ENCODE results near the gene IBA57.
"Not testable (repeated sequence)": the region's sequence is repeated elsewhere in the genome, so short reads cannot be mapped to it uniquely, and the experiment has no call there.

IBA57 gene

DNA sequence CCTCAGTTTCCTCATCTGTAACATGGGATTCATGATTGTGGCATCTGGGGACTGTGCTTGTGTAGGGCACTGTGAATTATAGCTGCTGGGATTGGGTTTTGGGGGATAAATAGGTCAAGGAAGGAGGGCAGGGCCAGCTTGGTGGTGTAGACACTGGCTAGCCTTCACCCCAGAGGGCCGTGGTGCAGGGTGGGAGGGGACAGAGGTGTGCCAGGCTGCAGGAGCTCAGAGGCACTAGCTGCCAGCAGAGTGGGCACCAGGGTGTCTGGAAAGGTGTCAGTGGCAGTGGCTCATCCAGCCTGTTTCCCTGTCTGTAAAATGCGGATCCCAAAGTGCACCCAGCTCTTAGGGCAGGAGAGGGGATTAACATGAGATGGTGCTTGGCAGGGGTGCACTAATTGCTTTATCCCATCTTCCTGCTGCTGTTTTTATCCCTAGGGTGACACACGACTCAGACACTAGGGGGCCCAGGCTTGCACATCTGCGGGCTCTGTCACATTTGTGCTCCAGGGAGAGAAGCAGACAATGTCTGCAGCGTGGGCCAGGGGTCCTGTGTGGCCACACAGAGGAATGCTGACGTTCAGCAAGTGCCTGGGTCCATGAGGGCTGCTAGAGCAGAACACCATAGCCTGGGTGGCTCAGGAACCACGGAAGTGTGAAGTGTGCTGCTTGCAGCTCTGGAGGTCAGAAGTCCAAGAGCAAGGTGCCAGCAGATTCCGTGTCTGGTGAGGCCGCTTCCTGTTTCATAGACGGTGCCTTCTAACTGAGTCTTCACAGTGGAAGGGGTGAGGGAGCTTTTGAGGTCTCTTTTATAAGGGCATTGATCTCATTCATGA is 61.6 kb downstream of the IBA57 start:
- DNase-seq (ENCODE audit: low read depth in 2 of 2) = no peak

DNA sequence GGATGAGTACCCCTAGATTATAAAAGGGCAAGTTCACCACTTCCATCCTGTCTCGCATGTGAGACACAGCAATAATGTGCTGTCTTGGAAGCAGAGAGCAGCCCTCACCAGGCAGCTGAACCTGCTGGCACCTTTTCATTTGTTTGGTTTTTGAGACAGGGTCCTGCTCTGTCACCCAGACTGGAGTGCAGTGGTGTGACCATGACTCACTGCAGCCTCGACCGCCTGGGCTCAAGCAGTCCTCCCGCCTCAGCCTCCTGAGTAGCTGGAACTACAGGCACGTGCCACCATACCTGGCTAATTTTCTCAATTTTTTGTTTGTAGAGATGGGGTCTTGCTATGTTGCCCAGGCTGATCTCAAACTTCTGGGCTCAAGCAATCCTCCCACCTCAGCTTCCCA is 62.5 kb downstream of the IBA57 start:
- DNase-seq (ENCODE audit: low read depth in 2 of 2) = not testable (repeated sequence)

DNA sequence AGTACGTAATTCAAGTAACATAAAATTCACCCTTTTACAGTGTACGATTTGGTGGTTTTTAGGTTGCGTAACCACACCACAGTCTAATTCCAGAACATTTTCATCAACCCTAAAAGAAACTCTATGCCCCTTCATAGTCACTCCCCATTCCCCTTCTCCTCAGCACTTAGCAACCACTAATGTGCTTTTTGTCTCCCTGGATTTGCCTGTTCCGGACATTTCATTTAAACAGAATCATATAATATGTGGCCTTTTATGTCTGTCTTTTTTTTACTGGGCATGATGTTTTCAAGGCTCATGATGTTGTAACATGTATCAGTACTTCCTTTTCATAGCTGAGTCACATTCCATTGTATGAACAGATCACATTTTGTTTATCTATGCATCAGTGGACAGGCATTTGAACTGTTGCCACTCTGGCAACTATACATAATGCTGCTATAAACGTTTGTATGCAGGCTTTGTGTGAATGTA is 63.0 kb downstream of the IBA57 start:
- DNase-seq (ENCODE audit: low read depth in 2 of 2) = no peak

- no peak for DNase-seq (ENCODE audit: low read depth in 2 of 2)
Observed at GRCh38 chr1:228231189-228231588, 65.6 kb downstream of the IBA57 start.
